NCI-H345 treated with DMSO at 0.1 percent for 48 hours (cell line): ENCODE measurements around the gene B3GAT3.
"Not testable (repeated sequence)": the region's sequence is repeated elsewhere in the genome, so short reads cannot be mapped to it uniquely, and the experiment has no call there.

Experiments used
- DNase-seq: peaks from one replicate; lab custom pipeline; 2025; ENCODE audit not compliant: unreplicated experiment; lab: John Stamatoyannopoulos, UW

The B3GAT3 gene

GRCh38 chr11:62580959-62581715, 40.6 kb downstream of the B3GAT3 start:
- DNase-seq: no peak

- no peak for DNase-seq
Measured at GRCh38 chr11:62579252-62579651, 42.5 kb downstream of the B3GAT3 start.

GRCh38 chr11:62578541-62578940, 43.2 kb downstream of the B3GAT3 start:
- DNase-seq: no peak

DNA sequence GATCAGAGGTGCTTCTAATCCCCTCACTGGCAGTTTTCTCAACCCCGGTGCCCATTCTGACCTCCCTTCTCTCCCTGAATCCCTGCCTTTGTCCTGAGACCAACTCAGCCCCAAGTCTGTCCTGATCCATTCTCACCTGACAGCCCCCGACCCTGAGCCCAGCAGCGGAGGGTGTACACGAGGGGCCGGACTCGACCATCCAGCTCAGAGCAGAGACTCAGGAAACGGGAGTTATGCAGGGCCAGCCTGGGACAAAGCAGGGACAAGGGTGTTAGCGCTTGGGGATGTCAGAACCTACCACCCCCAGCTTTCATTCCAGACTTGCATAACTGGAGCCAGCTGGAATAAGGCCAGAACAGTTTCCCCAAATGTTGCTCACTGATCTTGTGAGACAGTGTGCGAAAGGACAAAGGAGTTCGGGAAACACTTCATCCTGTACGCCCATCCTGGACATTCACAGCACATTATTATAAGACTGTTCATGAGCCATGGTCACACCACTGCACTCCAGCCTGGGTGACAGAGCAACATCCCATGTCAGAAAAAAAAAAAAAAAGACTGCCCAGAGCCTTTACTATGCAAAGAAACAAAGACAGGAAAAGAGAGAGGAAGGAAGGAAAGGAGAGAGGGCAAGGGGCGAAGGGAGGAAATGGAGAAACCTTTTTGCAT, 44.6 kb downstream of the B3GAT3 start:
- DNase-seq: no peak

GRCh38 chr11:62575837-62576236, 45.9 kb downstream of the B3GAT3 start:
- no peak for DNase-seq

GRCh38 chr11:62575156-62575555, 46.6 kb downstream of the B3GAT3 start:
- no peak for DNase-seq

- no peak for DNase-seq
Measured at GRCh38 chr11:62574363-62575071, 47.3 kb downstream of the B3GAT3 start.

GRCh38 chr11:62573592-62574362, 48.0 kb downstream of the B3GAT3 start, which contains the start of gene EEF1G:
EEF1G (minus strand) TSS chr11:62573891; CDS start chr11:62573842, 49 bp downstream.
- DNase-seq: peak; percentile 99

GRCh38 chr11:62573006-62573591, 48.7 kb downstream of the B3GAT3 start:
- no peak for DNase-seq

DNA sequence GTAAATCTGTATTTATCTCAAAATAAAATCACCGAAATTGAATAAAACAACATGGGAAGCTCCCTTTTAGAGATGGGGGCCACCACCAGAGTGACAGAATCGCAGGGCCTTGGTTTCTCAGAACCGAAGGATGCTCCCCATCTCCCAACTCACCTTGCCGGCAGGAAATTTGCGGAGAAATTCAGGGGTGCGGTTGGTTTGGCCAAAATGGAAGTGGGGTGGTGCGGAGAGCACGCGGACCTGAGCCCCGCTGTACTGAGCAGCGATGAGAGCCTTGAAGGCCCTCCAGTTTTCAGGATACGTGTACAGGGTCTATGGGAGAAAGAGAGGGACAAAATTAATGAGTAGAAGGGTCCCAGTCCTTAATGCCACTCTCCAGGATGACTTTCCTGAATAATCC, 49.4 kb downstream of the B3GAT3 start:
- no peak for DNase-seq

DNA sequence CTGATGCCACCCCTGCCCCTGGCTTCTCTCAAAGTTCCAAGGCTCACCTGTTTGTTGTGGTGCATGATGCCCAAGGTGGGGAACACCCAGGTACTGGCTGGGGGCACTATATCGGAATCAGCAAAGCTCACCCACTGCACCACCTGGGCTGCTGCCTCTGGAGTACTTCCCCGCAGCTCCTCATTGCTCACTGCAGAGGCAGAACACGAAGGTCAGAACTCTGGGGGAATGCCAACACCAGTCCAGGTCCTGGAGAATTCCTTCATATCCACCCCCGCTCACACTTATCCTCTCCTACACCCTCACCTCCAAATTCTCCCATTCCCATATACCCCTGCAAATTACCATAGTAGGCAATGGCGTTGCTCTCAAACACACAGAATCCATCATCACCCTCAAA, 50.3 kb downstream of the B3GAT3 start:
- not testable (repeated sequence) for DNase-seq

DNA sequence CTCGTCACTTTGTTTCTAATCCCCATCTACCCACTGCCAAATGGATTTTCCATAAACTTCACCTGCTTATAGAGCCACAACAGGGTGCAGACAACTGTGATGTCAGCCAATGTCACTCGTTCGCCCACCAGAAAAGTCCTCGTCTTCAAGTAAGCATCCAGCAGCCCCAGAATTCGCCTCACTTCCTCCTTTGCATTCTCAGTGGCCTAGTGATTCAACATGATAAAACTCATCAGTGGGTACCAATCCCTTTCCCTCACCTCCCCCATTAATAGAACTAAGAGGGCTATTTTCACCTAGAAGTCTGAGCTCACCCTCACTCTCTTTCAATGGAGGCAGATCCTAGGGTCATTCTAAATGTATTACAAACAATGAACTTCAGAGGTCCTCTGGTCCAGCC, 50.9 kb downstream of the B3GAT3 start:
- not testable (repeated sequence) for DNase-seq

- DNase-seq: no peak
Measured at GRCh38 chr11:62569611-62570010, 52.2 kb downstream of the B3GAT3 start.

GRCh38 chr11:62567018-62567633, 54.7 kb downstream of the B3GAT3 start:
- DNase-seq: no peak

DNA sequence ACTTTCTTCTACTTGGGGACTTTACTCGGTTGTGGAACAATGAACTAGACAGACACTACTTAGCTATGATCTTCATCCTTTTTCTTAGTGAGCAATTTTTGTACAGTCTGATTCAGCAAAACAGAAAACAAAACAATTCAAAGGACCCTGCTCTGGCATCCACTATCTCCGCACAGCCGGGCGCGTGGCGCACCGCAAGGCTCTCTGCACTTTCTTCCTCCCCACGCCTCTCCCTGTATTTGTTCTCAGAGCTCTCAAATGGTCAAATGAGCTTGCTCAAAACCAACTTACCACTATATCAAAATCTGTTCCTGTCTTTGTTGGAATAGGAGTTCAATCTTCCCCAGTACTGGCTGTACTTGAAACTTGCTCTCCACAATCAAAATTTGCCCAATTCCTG, 55.5 kb downstream of the B3GAT3 start:
- no peak for DNase-seq
